Skeletal muscle satellite cell (primary cell): Measurements from ENCODE around the gene DYDC1.
"Not testable (repeated sequence)": the region's sequence is repeated elsewhere in the genome, so short reads cannot be mapped to it uniquely, and the experiment has no call there.

Experiments used
- H3K27me3 ChIP-seq: 2 replicates; pipeline ENCODE4 v1.7.0; 2013; ENCODE audit warnings: low read length; ENCODE audit not compliant: control insufficient read depth, insufficient read depth
- H3K36me3 ChIP-seq: 2 replicates; pipeline ENCODE4 v1.7.0; 2013; ENCODE audit warnings: mild to moderate bottlenecking, control low read depth, low read length; ENCODE audit not compliant: insufficient read depth
- H3K4me1 ChIP-seq: 2 replicates; pipeline ENCODE4 v1.7.0; 2013; ENCODE audit warnings: low read length; ENCODE audit not compliant: control insufficient read depth, insufficient read depth
- H3K4me2 ChIP-seq: 2 replicates; pipeline ENCODE4 v1.7.0; 2013; ENCODE audit warnings: mild to moderate bottlenecking, low read length
- H3K4me3 ChIP-seq: 2 replicates; pipeline ENCODE4 v1.7.0; 2013; ENCODE audit warnings: low read length
- H3K9ac ChIP-seq: 2 replicates; pipeline ENCODE4 v1.7.0; 2013; ENCODE audit warnings: mild to moderate bottlenecking, low read depth, low read length, moderate library complexity
- H3K9me3 ChIP-seq: replicated peaks from 2 replicates; pipeline ENCODE4 v1.7.0; 2013; ENCODE audit warnings: mild to moderate bottlenecking, control low read depth, low read length

The DYDC1 gene

DNA sequence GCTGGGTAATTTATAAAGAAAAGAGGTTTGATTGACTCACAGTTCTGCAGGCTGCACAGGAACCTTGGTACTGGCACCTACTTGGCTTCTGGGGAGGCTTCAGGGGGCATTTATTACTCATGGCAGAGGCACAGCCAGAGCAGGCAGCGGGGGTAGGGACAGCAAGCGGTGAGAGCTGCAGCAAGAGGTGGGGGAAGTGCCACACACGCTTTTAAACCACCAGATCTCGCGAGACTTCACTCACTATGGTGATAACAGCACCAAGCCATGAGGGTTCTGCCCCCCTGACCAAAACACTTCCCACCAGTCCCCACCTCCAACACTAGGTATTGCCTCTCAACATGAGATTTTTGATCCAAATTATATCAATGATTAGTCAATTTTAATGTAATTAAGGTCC is 43.0 kb downstream of the DYDC1 start:
- Histone ChIP-seq H3K9me3 (no peaks in the 10 kb centered on the region), H3K36me3 (no peaks in the 10 kb centered on the region), H3K9ac (no peak overlapping the region), H3K27me3 (no peaks in the 10 kb centered on the region), H3K4me1 (no peaks in the 10 kb centered on the region), H3K4me3 (no peak overlapping the region), H3K4me2 (no peak overlapping the region)

DNA sequence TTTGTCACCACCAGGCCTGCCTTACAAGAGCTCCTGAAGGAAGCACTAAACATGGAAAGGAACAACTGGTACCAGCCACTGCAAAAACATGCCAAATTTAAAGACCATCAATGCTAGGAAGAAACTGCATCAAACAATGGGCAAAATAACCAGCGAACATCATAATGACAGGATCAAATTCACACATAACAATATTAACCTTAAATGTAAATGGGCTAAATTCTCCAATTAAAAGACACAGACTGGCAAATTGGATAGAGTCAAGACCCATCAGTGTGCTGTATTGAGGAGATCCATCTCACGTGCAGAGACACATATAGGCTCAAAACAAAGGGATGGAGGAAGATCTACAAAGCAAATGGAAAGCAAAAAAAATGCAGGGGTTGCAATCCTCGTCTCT is 50.6 kb downstream of the DYDC1 start:
- not testable (repeated sequence) for H3K4me3 ChIP-seq, H3K36me3 ChIP-seq, H3K9ac ChIP-seq, H3K4me2 ChIP-seq, H3K27me3 ChIP-seq, H3K9me3 ChIP-seq, H3K4me1 ChIP-seq

DNA sequence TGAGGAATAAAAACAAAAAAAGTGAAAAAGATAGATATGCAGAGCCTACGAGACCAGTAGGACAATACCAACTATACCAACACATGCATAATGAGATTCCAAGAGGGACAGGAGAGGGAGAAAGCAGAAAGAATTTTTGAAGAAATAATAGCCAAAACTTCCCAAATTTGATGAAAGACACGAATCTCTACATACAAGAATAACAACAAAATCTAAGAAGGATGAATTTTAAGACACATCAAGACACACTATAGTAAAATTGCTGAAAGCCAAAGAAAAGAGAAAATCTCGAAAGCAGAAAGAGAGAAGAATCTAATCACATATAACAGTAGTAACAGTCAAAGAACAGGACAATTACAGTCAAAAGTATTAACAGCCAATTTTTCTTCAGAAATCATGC is 59.6 kb downstream of the DYDC1 start:
- Histone ChIP-seq H3K4me1 (no peaks in the 10 kb centered on the region), H3K9me3 (no peaks in the 10 kb centered on the region), H3K4me3 (no peak overlapping the region)

DNA sequence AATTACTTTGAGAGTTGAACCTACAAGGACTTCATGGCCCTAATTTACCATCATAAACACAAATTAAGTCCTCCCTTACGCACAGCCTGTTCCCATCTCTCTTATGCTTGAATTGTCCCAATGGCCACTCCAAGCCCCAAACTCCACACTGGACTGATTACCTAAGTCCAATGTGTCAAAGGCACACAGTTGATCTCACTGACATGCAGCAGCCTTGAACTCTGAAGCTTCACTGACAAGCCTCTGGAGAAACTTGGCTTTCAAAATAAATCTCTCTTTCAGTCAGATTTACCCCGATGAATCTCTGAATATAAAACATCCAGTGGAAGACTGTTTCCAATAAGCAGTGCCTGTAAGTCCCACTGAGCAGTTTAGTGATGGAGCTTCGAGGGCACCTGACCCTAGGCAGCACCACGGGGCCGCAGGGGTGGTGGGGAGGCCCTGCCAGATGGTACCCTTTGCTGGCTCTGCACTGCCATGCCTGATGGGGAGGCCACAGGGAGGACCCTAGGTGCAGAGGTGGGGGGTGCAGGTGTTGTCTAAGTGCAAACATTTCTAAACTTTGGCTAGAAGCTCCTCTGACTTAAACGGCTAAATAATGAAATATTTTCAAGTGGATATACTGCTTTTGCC is 63.8 kb downstream of the DYDC1 start:
- Histone ChIP-seq H3K27me3 (peaks cover 9% of the 10 kb centered on the region), H3K36me3 (no peaks in the 10 kb centered on the region), H3K4me1 (no peaks in the 10 kb centered on the region), H3K9ac (no peak overlapping the region), H3K4me3 (no peak overlapping the region), H3K9me3 (no peaks in the 10 kb centered on the region), H3K4me2 (no peak overlapping the region)

More for the DNA sequence above, 59.6 kb downstream of the DYDC1 start:
- H3K9ac ChIP-seq, result no peak overlapping the region
- no peaks in the 10 kb centered on the region for H3K27me3 ChIP-seq
- H3K4me2 ChIP-seq, result no peak overlapping the region
- no peaks in the 10 kb centered on the region for H3K36me3 ChIP-seq

DNA sequence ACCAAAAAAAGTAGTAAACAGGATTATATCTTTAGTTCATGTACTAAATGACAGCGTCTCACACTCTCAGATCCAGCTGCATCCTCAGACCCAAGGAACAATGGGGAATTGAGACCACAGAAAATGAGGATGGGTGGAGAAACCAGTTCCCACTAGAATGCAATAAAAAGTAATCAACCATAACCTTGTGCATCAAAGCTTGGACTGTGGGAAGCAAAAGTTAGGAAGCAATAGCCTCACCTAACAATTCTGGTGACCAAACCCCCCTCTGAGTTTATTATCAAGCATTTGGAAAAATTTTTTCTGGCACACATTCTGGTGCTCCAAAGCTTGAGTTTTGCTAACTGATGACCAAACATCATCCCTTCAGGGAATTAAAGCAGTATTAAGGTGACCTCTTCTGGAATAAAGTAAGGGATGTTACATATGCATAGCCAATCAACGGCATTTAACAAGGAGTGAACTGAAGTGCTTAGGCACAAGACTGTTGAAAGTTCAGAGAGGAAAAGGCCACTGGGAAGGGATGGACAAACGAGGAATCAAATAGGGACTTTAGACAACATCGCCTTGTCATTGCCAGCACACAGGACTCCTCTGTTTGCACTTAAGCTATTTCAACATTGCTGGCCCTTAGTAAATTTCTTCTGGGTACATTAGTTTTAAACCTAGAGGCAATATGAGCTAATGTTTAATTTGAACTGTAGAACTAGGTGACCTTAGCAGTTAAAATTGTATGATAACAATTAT is 65.9 kb downstream of the DYDC1 start:
- no peaks in the 10 kb centered on the region for H3K4me1 ChIP-seq
- H3K9ac ChIP-seq, result no peak overlapping the region
- H3K9me3 ChIP-seq, result no peaks in the 10 kb centered on the region
- peaks cover 9% of the 10 kb centered on the region for H3K27me3 ChIP-seq
- H3K36me3 ChIP-seq, result no peaks in the 10 kb centered on the region
- no peak overlapping the region for H3K4me3 ChIP-seq
- H3K4me2 ChIP-seq, result no peak overlapping the region

DNA sequence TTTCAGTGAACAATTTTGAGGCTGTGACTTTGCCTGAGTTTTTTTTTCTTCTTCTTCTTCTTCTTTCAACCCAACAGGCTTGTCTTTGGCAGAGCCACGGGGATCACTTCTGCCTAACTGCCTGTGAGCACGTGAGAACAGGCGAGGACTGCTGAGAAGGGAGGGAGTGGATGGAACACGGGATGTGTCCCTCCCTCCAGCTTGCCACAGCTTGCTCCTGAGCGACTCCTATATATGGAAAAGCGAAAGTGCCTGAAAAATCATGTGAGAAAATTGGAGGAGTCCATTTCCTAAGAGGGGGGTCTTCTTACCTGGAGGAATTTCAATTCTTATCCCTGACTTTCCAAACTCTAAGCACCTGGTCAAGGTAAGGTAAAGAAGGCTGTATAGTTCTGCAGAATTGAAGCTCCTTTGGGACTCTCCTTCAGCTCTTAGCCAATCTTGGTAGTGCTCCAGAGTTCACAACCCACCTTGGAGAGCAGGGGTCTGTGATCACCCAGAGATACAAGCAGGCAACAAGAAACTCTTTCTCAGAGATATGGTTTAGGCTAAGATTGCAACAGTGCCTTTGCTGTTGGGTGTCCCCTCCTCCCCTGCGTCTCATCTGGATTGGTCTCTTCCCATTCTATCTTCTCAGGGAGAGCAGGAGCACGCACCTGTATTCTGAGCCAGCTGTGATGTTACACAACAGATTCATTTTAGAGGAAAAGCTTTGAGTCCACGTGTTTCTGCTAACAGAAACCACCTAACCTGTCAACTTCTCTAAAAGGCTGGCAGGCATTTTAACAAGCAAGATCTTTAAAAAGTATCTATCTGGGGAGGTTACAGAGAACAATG is 66.9 kb downstream of the DYDC1 start, which contains the start of gene MAT1A:
Gene MAT1A, minus strand, starts transcription at position 208 of the 837 bp plus-strand sequence. CDS start 235 bp downstream, outside the sequence.
- H3K4me2 ChIP-seq, result no peak within 1 kb of the TSS
- no peaks in the 10 kb centered on the region for H3K4me1 ChIP-seq
- no peak within 1 kb of the TSS for H3K9ac ChIP-seq
- H3K27me3 ChIP-seq, result peaks cover 9% of the 10 kb centered on the region
- H3K9me3 ChIP-seq, result no peaks in the 10 kb centered on the region
- no peak within 1 kb of the TSS for H3K4me3 ChIP-seq
- no peaks in the 10 kb centered on the region for H3K36me3 ChIP-seq

DNA sequence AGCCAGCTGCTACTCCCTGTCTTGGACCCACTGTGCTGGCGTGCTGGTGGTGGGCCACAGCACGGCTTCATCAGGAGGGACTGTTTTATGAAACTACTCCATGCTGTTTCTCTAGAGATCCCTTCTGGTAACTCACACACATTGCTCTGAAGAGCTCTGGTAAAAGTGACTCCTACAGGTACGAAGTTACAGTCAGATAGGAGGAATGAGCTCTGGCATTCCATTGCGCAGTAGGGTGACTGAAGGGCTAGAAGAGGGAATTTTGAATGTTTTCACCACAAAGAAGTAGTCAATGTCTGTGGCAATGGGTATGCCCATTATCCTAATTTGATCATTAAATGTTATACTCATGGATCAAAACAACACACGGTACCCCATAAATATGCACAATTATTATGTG is 67.7 kb downstream of the DYDC1 start:
- H3K9me3 ChIP-seq, result no peaks in the 10 kb centered on the region
- H3K4me3 ChIP-seq, result no peak overlapping the region
- peaks cover 14% of the 10 kb centered on the region for H3K27me3 ChIP-seq
- H3K4me2 ChIP-seq, result no peak overlapping the region
- H3K36me3 ChIP-seq, result no peaks in the 10 kb centered on the region
- H3K9ac ChIP-seq, result no peak overlapping the region
- H3K4me1 ChIP-seq, result no peaks in the 10 kb centered on the region
